Mesenchymal stem cell (in vitro differentiated cells and primary cell): ENCODE measurements around the gene DDX60. TPM values are rescaled to one million over a fixed set of nuclear protein-coding genes. Genes with fewer than 3 reads are reported as not detected.

Experiments used
- DNase-seq: peaks from one replicate; pipeline ENCODE4 v3.0.0-alpha.2; 2013
- H2AFZ ChIP-seq: one replicate; pipeline ENCODE4 v1.6.1; 2013; ENCODE audit warnings: low read depth, mild to moderate bottlenecking, control low read depth, inconsistent platforms, low read length, moderate library complexity
- H2AK5ac ChIP-seq: 2 replicates; pipeline ENCODE4 v1.6.1; 2013; ENCODE audit warnings: low read length, moderate library complexity, mild to moderate bottlenecking, inconsistent platforms; ENCODE audit not compliant: severe bottlenecking
- H2BK120ac ChIP-seq: one replicate; pipeline ENCODE4 v1.6.1; 2013; ENCODE audit warnings: low read depth, mild to moderate bottlenecking, inconsistent platforms, low read length, moderate library complexity
- H2BK12ac ChIP-seq, 2 experiments: one replicate each; pipeline ENCODE4 v1.6.1; 2013; ENCODE audit warnings: inconsistent platforms in 2 of 2, low read length in 2 of 2, mild to moderate bottlenecking in 2 of 2, moderate library complexity in 2 of 2, control low read depth in 1 of 2
- H2BK15ac ChIP-seq: one replicate; pipeline ENCODE4 v1.6.1; 2013; ENCODE audit warnings: mild to moderate bottlenecking, low read depth, inconsistent platforms; ENCODE audit not compliant: poor library complexity, severe bottlenecking
- H2BK5ac ChIP-seq: 2 replicates; pipeline ENCODE4 v1.6.1; 2013; ENCODE audit warnings: low read depth, mild to moderate bottlenecking, low read length, control low read depth, inconsistent platforms; ENCODE audit not compliant: poor library complexity, severe bottlenecking
- H3K14ac ChIP-seq, 2 experiments: one replicate each; pipeline ENCODE4 v1.6.1; 2013; ENCODE audit warnings: inconsistent platforms in 2 of 2, low read length in 2 of 2, control low read depth in 1 of 2, mild to moderate bottlenecking in 1 of 2, moderate library complexity in 1 of 2
- H3K18ac ChIP-seq, 2 experiments: one replicate each; pipeline ENCODE4 v1.6.1; 2013; ENCODE audit warnings: inconsistent platforms in 2 of 2, low read length in 2 of 2, control low read depth in 1 of 2, low read depth in 1 of 2, mild to moderate bottlenecking in 1 of 2
- H3K23ac ChIP-seq, 2 experiments: one replicate each; pipeline ENCODE4 v1.6.1; 2013; ENCODE audit warnings: inconsistent platforms in 2 of 2, low read length in 2 of 2, mild to moderate bottlenecking in 2 of 2, moderate library complexity in 2 of 2, control low read depth in 1 of 2
- H3K27ac ChIP-seq: 2 replicates; pipeline ENCODE4 v1.5.1; 2013; ENCODE audit warnings: mild to moderate bottlenecking, moderate library complexity, low read length, control low read depth, inconsistent platforms; ENCODE audit not compliant: poor library complexity, severe bottlenecking
- H3K27me3 ChIP-seq, 2 experiments: 2 replicates each; pipeline versions ENCODE4 v1.6.1 to v1.7.0; 2013; ENCODE audit warnings: low read length in 2 of 2, mild to moderate bottlenecking in 2 of 2, moderate library complexity in 2 of 2, control low read depth in 1 of 2, inconsistent platforms in 1 of 2; ENCODE audit not compliant: control insufficient read depth in 1 of 2, insufficient read depth in 1 of 2
- H3K36me3 ChIP-seq, 2 experiments: 2 replicates each; pipeline versions ENCODE4 v1.6.1 to v1.7.0; 2013; ENCODE audit warnings: low read length in 2 of 2, control low read depth in 1 of 2, inconsistent platforms in 1 of 2, low read depth in 1 of 2, mild to moderate bottlenecking in 1 of 2; ENCODE audit not compliant: insufficient read depth in 2 of 2, control insufficient read depth in 1 of 2
- H3K4ac ChIP-seq, 2 experiments: one replicate each; pipeline ENCODE4 v1.6.1; 2013; ENCODE audit warnings: inconsistent platforms in 2 of 2, low read length in 2 of 2, mild to moderate bottlenecking in 2 of 2, moderate library complexity in 2 of 2, control low read depth in 1 of 2, low read depth in 1 of 2
- H3K4me1 ChIP-seq: 2 replicates; pipeline ENCODE4 v1.6.1; 2013; ENCODE audit warnings: low read depth, low read length, control low read depth; ENCODE audit not compliant: control insufficient read depth, insufficient read depth
- H3K4me2 ChIP-seq: 2 replicates; pipeline ENCODE4 v1.6.1; 2013; ENCODE audit warnings: low read length, mild to moderate bottlenecking, inconsistent platforms; ENCODE audit not compliant: poor library complexity, severe bottlenecking
- H3K4me3 ChIP-seq, 2 experiments: 2 replicates each; pipeline versions ENCODE4 v1.5.1 to v1.7.0; 2013; ENCODE audit warnings: low read length in 2 of 2, mild to moderate bottlenecking in 2 of 2, control low read depth in 1 of 2, low read depth in 1 of 2; ENCODE audit not compliant: insufficient read depth in 1 of 2
- H3K79me1 ChIP-seq: replicated peaks from 2 replicates; pipeline ENCODE4 v1.6.1; 2013; ENCODE audit warnings: mild to moderate bottlenecking, control low read depth, low read length, inconsistent platforms; ENCODE audit not compliant: poor library complexity, severe bottlenecking
- H3K9ac ChIP-seq: 2 replicates; pipeline ENCODE4 v1.7.0; 2013; ENCODE audit warnings: mild to moderate bottlenecking, low read length, moderate library complexity
- H3K9me3 ChIP-seq: 2 replicates; pipeline ENCODE4 v1.7.0; 2013; ENCODE audit warnings: mild to moderate bottlenecking, low read length; ENCODE audit not compliant: control insufficient read depth
- H4K8ac ChIP-seq: one replicate; pipeline ENCODE4 v1.6.1; 2013; ENCODE audit warnings: inconsistent platforms, mild to moderate bottlenecking, low read length, moderate library complexity
- H4K91ac ChIP-seq: one replicate; pipeline ENCODE4 v1.6.1; 2013; ENCODE audit warnings: mild to moderate bottlenecking, low read length, inconsistent platforms
- WGBS: methylation state at CpG from one replicate; pipeline ENCODE4 v1.1.7; 2013; ENCODE audit warnings: mixed read lengths; 5-methylcytosine and 5-hydroxymethylcytosine counted together
- polyA plus RNA-seq, 2 experiments: library from polyadenylated mRNA; stranded (reverse); fragments of 200-250 nt; gene quantifications; one replicate each; pipeline ENCODE4 v1.2.3, GENCODE V29; 2013

DDX60 gene, protein sequence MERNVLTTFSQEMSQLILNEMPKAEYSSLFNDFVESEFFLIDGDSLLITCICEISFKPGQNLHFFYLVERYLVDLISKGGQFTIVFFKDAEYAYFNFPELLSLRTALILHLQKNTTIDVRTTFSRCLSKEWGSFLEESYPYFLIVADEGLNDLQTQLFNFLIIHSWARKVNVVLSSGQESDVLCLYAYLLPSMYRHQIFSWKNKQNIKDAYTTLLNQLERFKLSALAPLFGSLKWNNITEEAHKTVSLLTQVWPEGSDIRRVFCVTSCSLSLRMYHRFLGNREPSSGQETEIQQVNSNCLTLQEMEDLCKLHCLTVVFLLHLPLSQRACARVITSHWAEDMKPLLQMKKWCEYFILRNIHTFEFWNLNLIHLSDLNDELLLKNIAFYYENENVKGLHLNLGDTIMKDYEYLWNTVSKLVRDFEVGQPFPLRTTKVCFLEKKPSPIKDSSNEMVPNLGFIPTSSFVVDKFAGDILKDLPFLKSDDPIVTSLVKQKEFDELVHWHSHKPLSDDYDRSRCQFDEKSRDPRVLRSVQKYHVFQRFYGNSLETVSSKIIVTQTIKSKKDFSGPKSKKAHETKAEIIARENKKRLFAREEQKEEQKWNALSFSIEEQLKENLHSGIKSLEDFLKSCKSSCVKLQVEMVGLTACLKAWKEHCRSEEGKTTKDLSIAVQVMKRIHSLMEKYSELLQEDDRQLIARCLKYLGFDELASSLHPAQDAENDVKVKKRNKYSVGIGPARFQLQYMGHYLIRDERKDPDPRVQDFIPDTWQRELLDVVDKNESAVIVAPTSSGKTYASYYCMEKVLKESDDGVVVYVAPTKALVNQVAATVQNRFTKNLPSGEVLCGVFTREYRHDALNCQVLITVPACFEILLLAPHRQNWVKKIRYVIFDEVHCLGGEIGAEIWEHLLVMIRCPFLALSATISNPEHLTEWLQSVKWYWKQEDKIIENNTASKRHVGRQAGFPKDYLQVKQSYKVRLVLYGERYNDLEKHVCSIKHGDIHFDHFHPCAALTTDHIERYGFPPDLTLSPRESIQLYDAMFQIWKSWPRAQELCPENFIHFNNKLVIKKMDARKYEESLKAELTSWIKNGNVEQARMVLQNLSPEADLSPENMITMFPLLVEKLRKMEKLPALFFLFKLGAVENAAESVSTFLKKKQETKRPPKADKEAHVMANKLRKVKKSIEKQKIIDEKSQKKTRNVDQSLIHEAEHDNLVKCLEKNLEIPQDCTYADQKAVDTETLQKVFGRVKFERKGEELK (N-terminal part only)
- polyA plus RNA-seq (2013, experiment 1 of 2), result 6.0 TPM
- 6.0 TPM for polyA plus RNA-seq (2013, experiment 2 of 2)

DNA sequence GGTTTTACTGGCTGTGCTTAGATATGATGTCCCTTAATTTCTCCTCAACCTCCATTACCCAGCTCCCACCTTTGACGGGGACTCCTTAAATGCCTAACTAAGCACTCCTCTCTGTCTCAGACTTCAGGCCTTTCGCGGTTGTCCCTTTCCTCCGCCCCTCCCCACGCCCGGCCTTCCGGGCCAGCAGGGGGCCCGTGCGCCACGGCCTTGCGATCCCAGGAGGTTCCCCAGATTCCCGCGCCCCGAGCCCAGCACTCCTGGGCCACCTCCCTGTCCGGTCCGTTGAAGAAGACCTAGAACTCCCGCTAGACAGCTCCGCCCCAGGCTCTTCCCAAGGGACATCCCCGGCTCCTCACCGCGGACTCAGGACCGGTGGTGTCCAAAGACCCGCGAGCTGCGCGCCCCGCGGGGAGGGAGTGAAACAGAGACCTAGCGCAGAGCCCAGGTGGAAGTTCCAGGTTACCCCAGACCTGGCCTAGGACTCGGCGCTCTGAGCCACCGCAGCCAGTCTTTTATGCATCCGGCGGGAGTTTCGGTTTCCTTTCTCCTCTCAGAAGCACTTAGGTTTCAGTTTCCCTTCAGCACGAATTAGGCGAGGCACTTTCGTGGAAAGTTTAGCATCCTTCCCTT lies at the start of gene DDX60:
Gene DDX60, minus strand, starts transcription at position 487 of the 630 bp plus-strand sequence. CDS start 7,493 bp downstream, outside the sequence.
- Histone ChIP-seq H2BK15ac (peak within 1 kb of the TSS; percentile 97), H3K4ac (peak within 1 kb of the TSS; percentile 83 to 95)

GRCh38 chr4:168367065-168367464 lies 48.5 kb upstream of the DDX60 start:
- Histone ChIP-seq H3K4ac (no peak overlapping the region), H3K79me1 (no peaks in the 10 kb centered on the region), H3K14ac (no peak overlapping the region), H2BK120ac (no peak overlapping the region), H2BK15ac (no peak overlapping the region), H3K27ac (no peak overlapping the region), H3K4me2 (no peak overlapping the region), H3K18ac (no peak overlapping the region), H3K23ac (no peak overlapping the region), H3K36me3 (peaks cover 8 to 91% of the 10 kb centered on the region in 2 experiments), H3K9me3 (peaks cover 9% of the 10 kb centered on the region), H2AFZ (no peak overlapping the region), H4K8ac (no peak overlapping the region), H2BK5ac (no peak overlapping the region), H3K4me3 (no peak overlapping the region), H2BK12ac (no peak overlapping the region), H3K4me1 (no peaks in the 10 kb centered on the region), H3K9ac (no peak overlapping the region), H4K91ac (no peak overlapping the region), H3K27me3 (no peaks in the 10 kb centered on the region), H2AK5ac (no peak overlapping the region)
- no peak for DNase-seq
- 75% methylated on average over 1 of the region's 3 CpGs for WGBS

More for the DNA sequence above, at the start of gene DDX60:
- Histone ChIP-seq H2AFZ (peak within 1 kb of the TSS; percentile 7), H3K79me1 (peaks cover 3% of the 10 kb centered on the region), H2BK120ac (peak within 1 kb of the TSS; percentile 91), H3K18ac (peak within 1 kb of the TSS; percentile 62 to 97), H3K23ac (peak within 1 kb of the TSS in 1 of 2 experiments; percentile 26), H3K4me2 (peak within 1 kb of the TSS; percentile 59), H2AK5ac (no peak within 1 kb of the TSS), H3K4me3 (peak within 1 kb of the TSS; percentile 68 to 95), H4K91ac (peak within 1 kb of the TSS; percentile 87), H3K27me3 (no peaks in the 10 kb centered on the region), H3K14ac (peak within 1 kb of the TSS in 1 of 2 experiments; percentile 93), H2BK5ac (peak within 1 kb of the TSS; percentile 19), H3K36me3 (peaks cover 0 to 6% of the 10 kb centered on the region in 2 experiments), H4K8ac (peak within 1 kb of the TSS; percentile 75), H3K4me1 (peaks cover 2% of the 10 kb centered on the region), H2BK12ac (peak within 1 kb of the TSS; percentile 39 to 49), H3K27ac (peak within 1 kb of the TSS; percentile 81), H3K9ac (peak within 1 kb of the TSS; percentile 99), H3K9me3 (no peaks in the 10 kb centered on the region)
- under 1% methylated on average over 26 of the region's 38 CpGs for WGBS
- peak; percentile 88 for DNase-seq

- Histone ChIP-seq H3K18ac (no peak overlapping the region), H3K4me1 (peaks cover 2% of the 10 kb centered on the region), H3K27me3 (no peaks in the 10 kb centered on the region), H3K4me3 (no peak overlapping the region), H3K4ac (no peak overlapping the region), H3K27ac (no peak overlapping the region), H2BK120ac (no peak overlapping the region), H2BK15ac (no peak overlapping the region), H3K23ac (peak overlapping the region in 1 of 2 experiments; percentile 42), H3K9me3 (peaks cover 9% of the 10 kb centered on the region), H4K8ac (no peak overlapping the region), H3K4me2 (no peak overlapping the region), H3K79me1 (no peaks in the 10 kb centered on the region), H3K36me3 (peaks cover 4 to 96% of the 10 kb centered on the region in 2 experiments), H2AK5ac (no peak overlapping the region), H2BK5ac (no peak overlapping the region), H3K14ac (no peak overlapping the region), H4K91ac (no peak overlapping the region), H2BK12ac (no peak overlapping the region), H2AFZ (no peak overlapping the region), H3K9ac (no peak overlapping the region)
- WGBS, result 90% methylated on average over 4 of the region's 4 CpGs
- DNase-seq, result no peak
These were observed 43.5 kb upstream of the DDX60 start for GRCh38 chr4:168362025-168362401.
